Head of caudate nucleus (tissue), 42 donors: ENCODE measurements around the gene SLC1A2.

Experiments used
- DNase-seq, 42 donors: peaks; one replicate each; pipeline versions ENCODE4 v3.0.0 to v3.0.0-alpha.2; 2020 to 2021; ENCODE audit warnings: mixed read lengths in 7 of 42
- intact Hi-C: fragments of 100-400 bp; cut with DNase I; formaldehyde crosslinking; loops from one replicate; pipeline ENCODE4 v1.15.0; 2022

Gene SLC1A2

DNA sequence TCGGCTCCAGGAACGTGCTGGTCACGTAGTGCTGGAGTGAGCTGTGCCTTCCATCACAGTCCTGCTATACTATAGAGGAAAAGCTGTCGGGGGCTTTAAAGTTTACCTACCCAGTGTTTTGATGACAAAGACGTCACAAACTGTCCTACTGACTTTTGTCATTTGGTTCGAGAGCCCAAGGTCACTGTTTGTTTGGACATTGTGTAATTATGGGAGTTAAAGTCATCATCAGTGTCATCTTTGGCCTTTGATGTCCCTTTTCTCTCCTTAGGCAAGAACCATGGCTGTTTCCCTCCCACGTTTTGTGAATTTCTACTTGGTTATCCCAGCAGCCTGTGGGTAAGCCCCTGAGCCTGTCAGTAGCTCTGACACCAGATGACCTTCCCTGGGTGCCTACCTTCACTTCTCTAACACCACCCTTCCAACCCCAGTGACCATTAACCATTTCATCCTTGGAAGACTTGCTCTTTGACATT is 59.3 kb downstream of the SLC1A2 start:
- DNase-seq, result no peak
- intact Hi-C loops, result no loop called here

DNA sequence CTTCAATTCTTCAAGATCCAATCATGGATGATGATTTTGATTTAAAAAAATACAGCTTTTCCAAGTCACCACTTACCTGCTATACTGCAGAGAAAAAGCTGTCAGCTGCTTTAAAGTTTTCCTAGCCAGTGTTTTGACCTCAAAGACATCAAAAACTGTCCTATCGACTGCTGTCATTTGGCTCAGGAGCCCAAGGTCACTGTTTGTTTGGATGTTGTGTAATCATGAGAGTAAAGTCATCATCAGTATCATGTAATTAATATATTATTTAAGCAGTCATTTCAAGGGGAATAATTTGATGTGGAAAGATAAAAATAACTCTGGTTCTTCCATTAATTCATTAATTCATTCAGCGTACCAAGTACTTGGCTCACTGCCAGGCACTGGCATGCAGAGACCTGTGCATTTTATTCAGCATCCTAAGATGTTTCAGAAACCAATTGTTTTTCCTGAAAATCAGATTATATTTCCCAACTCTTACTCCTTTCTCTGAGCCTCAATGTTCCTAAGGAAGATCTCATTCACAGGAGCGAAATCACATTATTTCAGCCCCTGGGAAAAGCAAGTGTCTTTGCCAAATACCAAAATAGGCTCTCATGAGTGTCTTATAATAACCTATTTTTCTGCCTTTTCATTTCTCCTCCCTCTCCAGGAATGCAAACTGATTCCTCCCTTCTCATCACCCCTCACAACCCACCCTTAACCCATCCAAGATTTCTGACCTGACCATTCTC is 59.9 kb downstream of the SLC1A2 start:
- DNase-seq, result peak in 5 of 42 donors; percentile 3 to 49 (median 21)
- intact Hi-C loops, result no loop called here

DNA sequence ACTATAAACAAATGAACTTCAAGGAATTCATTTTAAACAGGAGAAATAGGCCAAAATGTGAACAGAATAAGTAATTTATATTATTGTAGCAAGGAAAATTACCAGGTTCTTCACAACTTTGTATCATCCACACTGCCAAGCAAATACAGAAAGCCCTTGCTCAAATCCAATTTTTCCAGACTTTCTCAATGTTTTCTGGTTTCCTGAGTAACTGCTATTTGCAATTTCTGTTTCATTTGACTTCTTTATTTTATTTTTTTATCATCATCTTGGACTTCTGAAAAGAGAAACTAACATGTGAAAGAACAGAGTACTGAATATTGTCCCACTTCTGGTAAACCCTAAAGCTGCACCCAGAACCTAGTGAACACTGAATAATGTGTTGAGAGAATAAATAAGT is 61.0 kb downstream of the SLC1A2 start:
- DNase-seq, result no peak
- intact Hi-C loops, result no loop called here

DNA sequence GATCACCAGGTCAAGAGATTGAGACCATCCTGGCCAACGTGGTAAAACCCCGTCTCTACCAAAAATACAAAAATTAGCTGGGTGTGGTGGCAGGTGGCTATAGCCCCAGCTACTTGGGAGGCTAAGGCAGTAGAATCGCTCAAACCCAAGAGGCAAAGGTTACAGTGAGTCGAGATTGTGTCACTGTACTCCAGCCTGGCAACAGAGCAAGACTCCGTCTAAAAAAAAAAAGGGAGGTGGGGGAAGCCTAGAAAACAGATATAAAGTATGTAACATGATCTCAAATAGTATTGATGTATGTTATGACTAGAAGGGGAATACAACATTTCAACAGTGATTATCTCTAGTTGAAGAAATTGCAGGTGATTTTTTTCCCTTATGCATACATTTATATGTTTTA is 61.4 kb downstream of the SLC1A2 start:
- DNase-seq, result no peak
- intact Hi-C loops, result no loop called here

DNA sequence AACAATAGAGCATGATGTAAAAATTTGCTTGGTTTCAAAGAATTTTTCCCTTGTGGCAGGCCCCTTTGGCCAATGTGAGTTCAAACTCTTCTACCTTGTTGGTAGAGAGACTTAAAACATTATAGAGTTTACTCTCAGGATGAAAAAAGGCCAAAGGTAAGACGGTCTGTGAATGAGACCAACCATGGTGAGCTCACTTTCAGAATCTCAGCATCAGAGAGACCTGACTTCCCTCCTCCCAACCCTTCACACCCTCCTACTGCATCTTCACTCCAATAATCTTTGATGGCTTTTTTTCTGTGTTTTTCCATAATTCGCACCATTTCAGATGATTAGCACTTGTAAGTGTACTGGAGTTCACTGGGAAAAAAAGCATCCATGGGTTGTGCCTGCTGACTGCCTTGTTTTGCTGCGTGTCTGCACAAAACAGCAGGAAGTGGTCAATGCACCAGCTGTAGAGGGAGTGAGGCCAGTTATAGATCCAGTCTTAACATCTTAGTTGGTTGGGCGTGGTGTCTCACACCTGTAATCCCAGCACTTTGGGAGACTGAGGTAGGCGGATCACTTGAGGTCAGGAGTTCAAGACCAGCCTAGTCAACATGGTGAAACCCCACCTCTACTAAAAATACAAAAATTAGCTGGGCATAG is 64.1 kb downstream of the SLC1A2 start:
- intact Hi-C loops, result no loop called here
- DNase-seq, result no peak

DNA sequence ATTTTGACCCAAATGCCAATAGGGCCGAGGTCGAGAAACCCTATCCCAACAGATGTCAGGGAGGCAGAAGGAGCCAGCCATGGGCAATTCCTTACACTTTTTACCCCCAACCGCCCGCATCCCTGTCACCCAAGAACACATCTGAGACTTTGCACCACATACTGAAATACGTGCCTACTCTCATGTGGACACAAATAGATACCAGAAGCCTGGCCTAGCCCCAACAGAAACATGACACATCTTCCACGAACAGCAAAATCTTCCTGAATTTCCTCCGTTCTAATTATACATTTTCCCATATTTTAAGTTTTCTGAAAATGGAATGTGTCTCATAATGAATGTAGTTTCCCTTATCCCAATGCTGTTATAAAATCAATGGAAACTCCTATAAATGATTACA is 64.7 kb downstream of the SLC1A2 start:
- intact Hi-C loops, result no loop called here
- no peak for DNase-seq

DNA sequence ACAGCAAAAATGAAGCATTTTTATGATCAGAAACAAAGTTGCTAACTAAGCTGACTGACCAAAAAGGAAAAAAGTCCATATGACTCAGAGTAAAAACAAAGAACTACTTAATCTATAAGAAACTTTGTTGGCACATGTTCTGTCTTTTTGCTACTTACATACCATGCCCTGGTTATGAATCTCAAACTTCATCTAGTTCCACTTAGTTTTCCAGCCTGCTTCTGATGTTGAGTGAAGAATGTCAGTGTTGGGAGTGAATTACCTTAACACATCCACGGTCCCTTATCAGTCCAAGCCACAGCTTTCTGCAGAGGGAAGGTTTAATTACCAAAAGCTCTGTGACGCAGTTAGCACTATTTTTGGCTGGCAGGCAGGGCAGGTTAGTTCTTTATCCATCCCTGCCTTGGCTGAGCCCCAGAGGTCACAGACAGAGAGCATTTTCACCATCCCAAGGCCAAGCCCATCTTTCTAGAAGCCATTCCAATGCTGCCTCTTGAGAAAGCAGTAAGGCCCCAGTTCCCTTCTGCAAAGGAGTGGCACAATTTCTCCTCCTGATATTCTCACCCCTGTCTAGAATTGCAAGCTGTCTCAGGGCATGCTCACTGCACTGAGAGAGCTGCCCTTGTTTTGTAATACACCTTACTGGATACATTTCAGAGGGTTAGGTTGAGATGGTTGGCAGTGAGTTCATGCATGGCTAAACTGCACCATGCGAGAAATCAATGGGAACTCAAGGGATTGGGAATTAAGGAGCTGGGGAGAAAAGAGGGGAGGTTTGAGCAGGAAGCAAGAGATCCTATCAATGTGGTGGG is 67.1 kb downstream of the SLC1A2 start:
- DNase-seq, result no peak
- intact Hi-C loops, result no loop called here

DNA sequence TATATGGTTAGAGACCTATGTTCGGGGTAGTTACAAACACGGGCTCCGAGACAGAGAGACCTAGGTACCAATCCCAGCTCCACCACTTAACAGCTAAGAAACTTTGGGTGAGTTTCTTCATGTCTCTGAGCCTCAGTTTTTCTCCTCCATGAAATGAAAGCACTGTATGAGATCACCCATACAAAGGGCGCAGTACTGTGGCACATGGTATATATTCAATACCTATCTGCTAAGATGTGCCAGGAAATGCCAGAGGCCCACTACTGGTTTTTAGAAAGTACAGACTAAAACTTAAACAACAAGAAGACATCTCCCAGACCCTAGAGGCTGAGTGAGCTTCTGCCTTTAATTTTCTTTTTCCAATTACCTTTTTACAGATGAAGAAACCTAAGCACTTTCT is 69.5 kb downstream of the SLC1A2 start:
- DNase-seq, result no peak
- intact Hi-C loops, result no loop called here

DNA sequence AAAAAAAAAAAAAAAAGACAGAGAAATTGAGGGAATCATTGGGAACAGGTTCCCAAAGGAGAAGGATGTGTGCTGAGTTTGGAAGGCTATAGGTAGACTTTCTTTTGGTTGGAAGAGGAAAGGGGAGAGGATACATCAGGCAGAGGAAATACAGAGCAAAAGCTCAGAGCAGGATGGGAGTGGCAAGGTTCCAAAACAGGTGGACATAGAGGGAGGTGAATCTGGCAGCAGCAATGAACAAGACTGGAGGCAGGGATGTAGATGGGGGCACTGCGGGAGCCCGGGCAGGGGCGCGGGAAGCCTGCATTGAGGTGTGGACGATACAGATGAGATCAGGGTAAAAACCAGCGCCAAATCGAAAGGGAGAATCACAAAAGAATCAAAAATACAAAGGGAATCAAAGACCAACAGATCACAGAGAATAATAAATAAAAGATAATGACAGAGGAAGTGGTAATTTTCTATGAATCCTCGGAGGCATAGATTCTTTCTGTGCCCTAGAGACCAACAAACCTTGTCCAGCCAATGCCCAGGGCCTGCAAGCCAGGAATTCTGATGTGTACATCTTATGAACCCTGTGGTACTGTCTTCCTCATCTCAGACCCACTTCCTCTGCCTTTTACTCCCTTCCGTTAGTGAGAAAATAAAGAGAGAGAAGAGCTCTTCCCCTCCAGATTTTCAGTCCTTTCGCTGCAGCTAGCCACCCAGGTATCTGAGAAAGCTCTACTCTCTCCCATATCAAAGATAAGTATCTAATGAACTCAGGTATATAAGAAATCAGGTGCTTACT is 70.3 kb downstream of the SLC1A2 start:
- intact Hi-C loops, result no loop called here
- no peak for DNase-seq

DNA sequence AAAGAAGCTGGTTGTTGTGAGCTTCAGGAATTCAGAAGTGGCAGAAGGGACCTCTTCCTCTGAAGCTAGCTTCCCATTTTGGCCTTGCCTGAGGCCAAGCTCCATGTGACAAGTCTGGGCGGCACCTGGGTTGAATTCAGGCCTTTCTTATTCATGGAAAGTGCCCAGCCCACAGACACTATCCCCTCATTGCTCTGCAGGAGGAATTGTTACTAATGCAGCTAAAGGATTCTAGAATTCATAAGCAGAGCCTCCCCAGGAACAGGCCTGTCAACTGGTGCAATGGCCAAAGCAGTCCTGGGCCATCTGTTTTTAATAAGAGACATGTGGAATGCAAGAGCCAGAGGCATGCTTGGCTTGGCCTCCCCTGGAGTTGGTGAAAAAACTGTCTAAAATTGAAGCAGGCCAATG is 71.4 kb downstream of the SLC1A2 start:
- intact Hi-C loops, result no loop called here
- DNase-seq, result peak in 1 of 42 donors; percentile 29

DNA sequence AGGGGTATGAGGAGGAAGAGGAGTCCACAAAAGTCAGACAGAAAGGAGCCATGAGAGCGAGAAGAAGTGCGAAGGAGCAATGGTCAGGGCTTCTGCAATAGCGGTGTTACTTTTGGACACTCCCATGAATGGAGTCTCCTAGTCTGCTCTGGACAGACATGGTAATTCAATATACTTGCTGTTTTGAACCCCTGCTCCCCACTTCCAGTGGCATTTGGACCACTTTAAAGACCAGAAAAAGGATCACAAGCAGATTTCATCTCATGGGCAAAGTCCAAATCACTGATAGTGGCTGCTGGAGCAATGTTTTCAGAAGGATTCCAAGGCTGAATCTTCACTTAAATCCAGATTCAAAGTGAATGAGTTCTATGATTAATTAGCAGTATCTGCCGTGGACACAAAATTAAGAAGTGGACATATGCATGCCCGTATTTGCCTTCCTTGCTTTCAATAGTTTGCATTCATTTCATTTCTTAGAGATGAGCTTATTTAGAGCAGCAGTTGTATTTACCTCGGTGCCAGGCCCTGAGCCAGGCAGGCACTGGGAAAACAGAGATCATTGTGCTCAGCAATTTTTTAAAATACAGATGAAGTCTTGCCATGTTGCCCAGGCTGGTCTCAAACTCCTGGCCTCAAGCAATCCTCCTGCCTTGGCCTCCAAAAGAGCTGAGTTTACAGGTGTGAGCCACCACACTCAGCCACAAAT is 72.0 kb downstream of the SLC1A2 start:
- intact Hi-C loops, result no loop called here
- DNase-seq, result no peak

DNA sequence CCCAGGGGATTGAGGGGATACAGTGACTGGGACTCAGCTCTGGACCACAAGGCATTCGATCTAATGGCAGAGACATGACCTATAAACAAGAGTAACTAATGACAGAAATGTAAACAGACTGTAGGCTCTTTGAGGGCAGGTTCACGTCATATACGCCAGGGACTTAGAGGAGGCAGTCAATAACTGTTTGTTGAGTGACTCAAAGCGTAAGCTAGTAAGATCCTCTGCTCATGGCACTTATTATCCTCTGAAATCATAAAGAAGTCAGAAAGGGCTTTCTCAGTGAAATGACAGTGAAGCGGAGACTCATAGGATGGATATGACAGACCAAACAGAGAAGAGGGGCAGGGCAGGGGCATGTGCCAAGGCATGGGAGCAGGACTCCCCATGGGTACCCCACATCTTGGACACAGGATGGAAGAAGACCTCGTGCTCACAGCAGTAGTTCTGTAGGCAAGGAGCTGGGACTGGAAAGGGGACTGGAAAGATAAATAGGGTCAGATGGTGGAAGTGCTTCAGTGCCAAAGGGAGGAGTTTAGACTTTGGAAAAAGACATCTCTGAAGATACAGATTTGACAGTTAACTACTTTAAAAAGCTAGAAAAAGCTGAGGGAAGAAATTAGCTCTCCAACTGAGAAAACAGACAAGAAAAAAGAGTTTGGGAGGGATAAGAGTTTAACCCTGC is 72.7 kb downstream of the SLC1A2 start:
- intact Hi-C loops, result no loop called here
- DNase-seq, result no peak

DNA sequence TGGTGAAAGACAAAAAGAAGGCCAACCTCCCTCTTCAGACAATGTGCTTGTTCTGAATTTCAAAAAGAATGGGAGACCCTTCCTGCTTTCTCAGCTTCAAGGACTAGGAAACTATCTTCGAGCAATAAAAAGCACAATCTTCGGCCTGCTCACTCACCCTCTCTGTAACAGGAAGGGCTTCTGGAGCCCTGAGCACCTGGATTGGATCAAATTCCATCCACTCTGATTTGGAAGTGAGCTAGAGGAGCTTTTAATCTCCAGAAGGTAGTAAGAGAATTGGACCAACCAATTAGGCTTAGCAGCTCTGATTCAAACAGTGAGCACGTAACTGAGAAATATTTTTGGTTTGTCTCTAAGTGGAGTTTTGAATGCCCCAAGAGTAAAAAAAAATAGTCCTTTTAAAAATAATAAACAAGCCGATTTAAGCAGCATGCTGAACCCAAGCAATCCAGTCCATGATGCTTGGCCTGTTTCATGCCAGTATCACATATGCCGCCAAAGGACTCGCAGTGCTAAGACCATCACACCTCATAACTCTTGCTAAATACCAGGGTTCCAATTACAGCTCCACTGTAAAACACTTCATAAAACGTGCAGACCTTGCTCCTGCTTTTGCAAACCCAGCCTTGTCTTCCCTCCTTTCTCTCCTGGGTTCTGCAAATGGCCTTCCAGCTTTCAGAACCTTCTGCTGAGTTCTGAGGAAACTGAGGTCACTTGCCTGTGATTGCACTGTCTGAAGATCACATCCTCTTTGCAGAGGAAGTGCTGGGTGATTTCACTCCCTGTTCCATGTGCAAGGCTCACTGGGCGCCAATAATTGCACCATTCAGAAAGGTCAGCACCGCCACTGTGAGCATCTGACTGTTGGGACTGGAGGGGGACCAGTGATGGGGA is 74.4 kb downstream of the SLC1A2 start:
- DNase-seq, result peak in 24 of 42 donors; percentile 5 to 54 (median 26)
- intact Hi-C loops, result no loop called here

DNA sequence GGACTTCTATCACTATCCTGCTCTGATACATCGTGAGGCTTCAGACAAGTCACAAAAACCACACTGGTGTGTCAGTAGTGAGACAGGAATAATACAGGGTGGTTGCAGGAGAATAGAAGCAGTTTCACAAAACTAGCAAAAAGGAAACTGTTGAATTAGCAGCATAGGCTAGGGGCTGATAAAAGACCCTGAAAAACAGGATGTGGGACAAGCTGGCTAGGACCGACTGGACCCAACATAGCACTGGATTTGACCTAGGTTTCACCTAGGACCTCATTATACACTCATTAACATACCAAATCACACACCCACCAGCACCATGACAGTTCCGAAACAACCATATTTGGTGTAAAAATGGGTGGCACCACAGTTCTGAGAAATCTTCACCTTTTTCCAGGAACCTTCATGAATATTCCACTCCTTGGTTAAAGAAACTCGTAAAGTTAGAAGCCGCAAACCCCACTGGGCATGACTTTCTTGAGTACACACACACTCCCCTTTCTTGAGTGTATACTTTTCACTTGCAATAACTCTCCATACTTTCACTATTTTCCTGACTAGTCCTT is 76.2 kb downstream of the SLC1A2 start:
- DNase-seq, result no peak
- intact Hi-C loops, result no loop called here

DNA sequence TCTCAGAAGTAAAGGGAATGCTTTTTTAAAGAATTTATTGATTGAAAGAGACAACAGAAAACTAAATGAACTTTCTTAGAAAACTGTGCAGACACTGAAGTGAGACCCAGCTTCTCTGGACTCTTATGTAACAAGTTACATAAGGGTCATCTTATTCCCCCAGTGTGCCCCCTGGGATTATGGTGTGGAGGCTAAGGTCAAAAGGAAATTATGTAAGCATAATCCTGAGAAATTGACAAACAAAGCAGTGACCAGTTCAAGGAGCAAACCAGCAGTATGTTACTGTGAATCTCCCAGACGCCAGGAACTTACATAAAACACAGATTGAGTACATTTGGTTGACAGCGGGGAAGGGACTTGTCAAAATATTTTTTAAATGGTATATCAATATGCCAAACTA is 78.6 kb downstream of the SLC1A2 start:
- intact Hi-C loops, result no loop called here
- no peak for DNase-seq

DNA sequence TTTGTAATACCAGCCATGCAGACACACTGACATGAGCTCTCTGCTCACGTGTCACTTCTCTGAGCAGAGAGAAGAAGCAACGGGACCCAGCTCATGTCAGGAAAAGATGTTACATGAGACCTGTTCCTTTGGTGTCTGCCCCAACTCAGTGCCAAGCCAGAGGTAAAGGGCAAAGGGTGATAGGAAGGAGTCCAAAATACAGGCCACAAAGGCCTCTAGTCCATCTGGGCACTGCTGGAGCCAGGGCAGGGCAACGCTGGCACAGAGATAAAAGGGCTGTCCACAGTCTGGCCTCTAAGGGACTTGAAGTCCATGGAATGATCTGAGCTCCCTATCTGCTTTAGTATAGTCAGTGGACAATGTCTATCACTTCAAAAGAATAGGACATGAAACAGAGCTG is 79.3 kb downstream of the SLC1A2 start:
- intact Hi-C loops, result no loop called here
- no peak for DNase-seq

DNA sequence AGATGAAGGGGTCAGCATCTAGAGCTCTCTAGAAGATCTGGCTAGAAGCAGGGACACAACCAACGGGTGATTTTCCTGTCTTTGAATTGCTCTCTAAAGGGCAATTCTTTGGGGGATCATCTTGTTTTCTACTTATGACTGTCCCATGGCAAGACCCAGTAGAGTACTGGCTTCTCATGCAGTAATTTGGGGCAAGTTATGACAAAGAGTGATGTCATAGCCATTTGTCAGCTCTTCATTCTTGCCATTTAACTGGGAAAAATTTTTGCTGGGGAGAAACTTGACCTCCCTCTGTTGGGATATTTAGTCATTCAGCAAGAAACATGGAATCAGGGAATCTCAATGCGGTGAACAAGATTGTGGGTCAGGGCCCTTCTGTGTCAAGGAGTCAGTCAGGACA is 80.4 kb downstream of the SLC1A2 start:
- intact Hi-C loops, result no loop called here
- no peak for DNase-seq
